Germinal center (tissue), 1 donor: ENCODE results near the gene RPS19BP1.

Experiments used
- DNase-seq: peaks from one replicate; pipeline ENCODE4 v3.0.0; 2012; ENCODE audit warnings: mixed read lengths, low spot score

Gene RPS19BP1

GRCh38 chr22:39490135-39490798, 42.3 kb downstream of the RPS19BP1 start:
- DNase-seq = peak; percentile 93

- DNase-seq = no peak
Observed at GRCh38 chr22:39489094-39490068, 43.2 kb downstream of the RPS19BP1 start.

GRCh38 chr22:39488563-39489083, 43.9 kb downstream of the RPS19BP1 start:
- no peak for DNase-seq

GRCh38 chr22:39487826-39488520, 44.6 kb downstream of the RPS19BP1 start:
- no peak for DNase-seq

GRCh38 chr22:39486951-39487825, 45.4 kb downstream of the RPS19BP1 start:
- no peak for DNase-seq

- DNase-seq = no peak
Observed at GRCh38 chr22:39482768-39483167, 49.8 kb downstream of the RPS19BP1 start.

- no peak for DNase-seq
Observed at GRCh38 chr22:39481595-39481994, 51.0 kb downstream of the RPS19BP1 start.

GRCh38 chr22:39481054-39481453, 51.5 kb downstream of the RPS19BP1 start:
- no peak for DNase-seq

- DNase-seq = no peak
Observed at GRCh38 chr22:39480557-39480956, 52.0 kb downstream of the RPS19BP1 start.

- no peak for DNase-seq
Observed at GRCh38 chr22:39479254-39479653, 53.3 kb downstream of the RPS19BP1 start.
